Subcutaneous adipose tissue (tissue), 4 donors: ENCODE measurements around the gene ACCS. TPM values are rescaled to one million over a fixed set of nuclear protein-coding genes. Genes with fewer than 3 reads are reported as not detected.

ENCODE experiments used
- total RNA-seq, 4 donors: library from RNA; depleted of rRNA; stranded (reverse); fragments of >200 nt; gene quantifications; one replicate each; pipeline ENCODE4 v1.1.0, GENCODE V29; 2016
- TF ChIP-seq, protein P1 (sequence below): fragments of 450-650 bp; IDR thresholded peaks from one replicate; pipeline ENCODE4 v1.5.1; 2016; ENCODE audit warnings: low read depth, mild to moderate bottlenecking, control low read depth, antibody characterized with exemption, moderate library complexity

ACCS gene
- total RNA-seq, 4 donors from 2014 or later = 17.8 to 42.5 (median 33.0) TPM

DNA sequence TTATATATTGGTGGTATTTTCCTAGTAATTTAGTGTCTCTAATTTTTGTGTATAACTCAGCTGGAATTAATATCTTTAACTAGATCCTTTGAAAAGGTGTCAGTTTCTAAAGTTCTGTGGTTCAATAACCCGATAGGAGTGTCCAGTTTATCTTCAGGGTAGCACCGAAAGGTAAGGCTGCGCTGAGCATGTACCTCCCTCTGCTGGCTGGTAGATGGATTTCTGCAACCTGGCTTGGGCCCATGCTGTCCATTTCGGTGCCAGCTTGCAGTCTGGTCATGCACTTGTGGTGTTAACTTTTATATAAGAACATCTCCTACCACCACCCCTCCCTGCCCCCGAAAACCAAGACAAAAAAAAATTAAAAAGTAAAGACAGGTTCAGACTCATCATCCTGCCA, 54.1 kb downstream of the ACCS start:
- TF ChIP-seq, protein P1, sequence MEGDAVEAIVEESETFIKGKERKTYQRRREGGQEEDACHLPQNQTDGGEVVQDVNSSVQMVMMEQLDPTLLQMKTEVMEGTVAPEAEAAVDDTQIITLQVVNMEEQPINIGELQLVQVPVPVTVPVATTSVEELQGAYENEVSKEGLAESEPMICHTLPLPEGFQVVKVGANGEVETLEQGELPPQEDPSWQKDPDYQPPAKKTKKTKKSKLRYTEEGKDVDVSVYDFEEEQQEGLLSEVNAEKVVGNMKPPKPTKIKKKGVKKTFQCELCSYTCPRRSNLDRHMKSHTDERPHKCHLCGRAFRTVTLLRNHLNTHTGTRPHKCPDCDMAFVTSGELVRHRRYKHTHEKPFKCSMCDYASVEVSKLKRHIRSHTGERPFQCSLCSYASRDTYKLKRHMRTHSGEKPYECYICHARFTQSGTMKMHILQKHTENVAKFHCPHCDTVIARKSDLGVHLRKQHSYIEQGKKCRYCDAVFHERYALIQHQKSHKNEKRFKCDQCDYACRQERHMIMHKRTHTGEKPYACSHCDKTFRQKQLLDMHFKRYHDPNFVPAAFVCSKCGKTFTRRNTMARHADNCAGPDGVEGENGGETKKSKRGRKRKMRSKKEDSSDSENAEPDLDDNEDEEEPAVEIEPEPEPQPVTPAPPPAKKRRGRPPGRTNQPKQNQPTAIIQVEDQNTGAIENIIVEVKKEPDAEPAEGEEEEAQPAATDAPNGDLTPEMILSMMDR = no peak

DNA sequence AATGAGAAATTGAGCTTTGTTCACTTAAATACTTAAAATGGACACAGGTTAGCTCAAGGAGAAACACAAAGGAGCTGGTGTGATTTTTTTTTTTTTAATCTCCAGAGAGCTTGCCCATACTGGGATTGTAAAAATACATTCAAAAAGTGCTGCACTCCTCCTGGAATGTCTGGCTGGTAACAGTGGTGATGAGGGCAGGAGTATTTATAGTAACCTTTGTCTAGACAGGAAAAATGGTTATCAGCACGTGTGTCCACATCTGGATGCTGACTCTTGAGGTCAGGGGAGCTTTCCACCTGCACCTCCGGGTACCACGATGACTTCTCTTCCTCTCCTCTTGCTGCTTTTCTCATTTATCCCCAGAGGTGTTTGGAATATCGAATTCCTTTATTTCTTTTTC, 59.5 kb downstream of the ACCS start:
- TF ChIP-seq, protein P1 = no peak

DNA sequence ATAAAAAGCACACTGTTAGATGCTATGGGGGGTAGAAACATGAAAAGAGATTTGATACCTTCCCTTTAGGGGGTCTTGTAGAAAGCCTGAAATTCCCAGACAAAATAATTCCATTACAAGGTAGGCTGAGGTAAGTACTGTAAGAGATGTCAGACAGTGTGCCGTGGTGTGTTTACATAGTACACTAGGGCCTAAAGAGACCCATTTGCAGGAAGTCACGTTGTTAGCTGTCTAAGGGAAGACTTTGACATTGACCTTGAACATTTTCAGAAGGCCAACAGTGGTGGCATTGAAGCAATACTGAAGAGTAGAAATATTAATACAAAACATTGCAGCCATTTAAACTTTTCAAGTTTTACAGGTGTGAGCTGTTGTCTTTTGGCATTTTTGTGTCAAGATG, 60.2 kb downstream of the ACCS start:
- TF ChIP-seq, protein P1 = no peak

DNA sequence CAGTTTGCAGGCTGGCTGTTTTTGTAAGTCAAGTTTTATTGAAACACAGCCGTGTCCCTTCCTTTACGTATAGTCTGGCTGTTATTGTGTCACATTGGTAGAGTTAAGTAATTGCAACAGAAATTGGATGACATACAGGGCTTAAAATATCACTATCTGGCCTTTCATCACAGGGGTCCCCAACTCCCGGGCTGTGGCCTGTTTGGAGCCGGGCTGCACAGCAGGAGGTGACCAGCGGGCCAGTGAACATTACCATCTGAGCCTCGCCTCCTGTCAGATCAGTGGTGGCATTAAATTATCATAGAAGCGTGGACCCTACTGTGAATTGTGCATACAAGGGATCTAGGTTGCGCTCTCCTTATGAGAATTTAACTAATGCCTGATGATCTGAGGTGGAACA, 61.1 kb downstream of the ACCS start:
- TF ChIP-seq, protein P1 = no peak

DNA sequence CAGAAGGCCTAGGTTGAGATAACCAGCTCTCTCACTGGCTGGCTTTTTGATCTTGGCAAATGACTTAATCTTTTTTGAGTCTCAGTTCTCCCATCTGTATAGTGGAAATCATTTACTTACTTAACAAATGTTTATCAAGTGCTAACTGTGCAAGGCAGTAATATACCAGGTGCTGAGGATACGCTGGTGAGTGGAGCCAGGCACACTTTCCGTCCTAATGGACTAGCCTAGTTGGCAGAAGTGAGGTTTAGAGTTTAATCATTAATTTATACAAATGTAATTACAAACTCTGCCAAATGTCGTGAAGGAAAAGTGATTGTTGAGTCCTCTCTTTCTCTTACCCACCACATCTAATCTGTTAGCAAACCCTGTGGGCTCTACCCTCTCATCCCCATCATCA, 62.7 kb downstream of the ACCS start:
- TF ChIP-seq, protein P1 = no peak

DNA sequence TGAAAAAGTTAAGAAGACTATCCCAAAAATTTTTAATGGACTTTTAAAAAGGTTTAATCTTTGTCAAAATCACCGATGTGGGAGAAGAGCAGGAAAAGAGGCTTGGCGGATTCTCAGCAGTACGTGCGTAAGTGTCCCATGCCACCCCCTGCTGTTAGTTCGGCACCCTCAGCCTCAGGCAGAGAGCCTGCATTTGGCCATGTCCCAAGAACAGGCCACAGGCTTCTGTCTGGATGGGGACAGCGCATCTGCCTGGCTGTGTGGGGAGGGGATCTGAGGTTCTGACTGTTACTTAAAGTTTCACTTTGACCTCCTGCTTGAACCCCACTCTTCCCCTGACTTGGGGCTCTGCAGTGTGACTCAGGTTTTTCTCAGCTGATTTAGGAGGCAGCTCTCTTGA, 64.7 kb downstream of the ACCS start:
- TF ChIP-seq, protein P1 = no peak

DNA sequence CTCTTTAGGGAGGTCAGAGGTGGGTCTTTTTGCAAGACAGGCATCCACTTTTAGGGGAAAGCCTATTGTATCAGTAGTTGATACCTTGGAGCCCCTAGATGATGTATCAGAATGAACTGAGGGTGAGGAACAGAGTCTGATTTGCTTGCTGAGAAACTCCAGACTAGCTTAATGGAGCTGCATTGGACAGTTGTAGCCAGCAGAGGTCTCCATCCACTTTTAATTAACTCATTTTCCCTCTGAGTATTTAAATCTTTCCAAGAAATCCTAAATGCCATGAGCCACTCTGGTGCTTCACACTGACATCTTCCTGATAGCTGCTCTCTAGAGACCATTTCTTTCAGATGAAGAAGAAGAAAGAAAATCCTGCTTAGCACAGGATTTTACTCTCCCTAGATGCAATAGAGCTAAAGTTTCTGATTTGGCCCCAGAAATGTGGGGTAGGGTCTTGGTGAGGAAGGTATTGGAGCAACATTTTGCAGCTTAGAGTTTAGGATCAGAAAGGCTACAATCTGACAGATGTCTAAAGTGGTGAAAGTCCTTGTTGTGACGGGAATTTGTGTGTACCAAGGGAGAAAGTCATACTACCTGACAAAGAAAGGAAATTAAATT, 67.4 kb downstream of the ACCS start:
- TF ChIP-seq, protein P1 = no peak

Other genes with a start within 250 kb of the ACCS start
- gene ALKBH3, start 185.4 kb upstream of the ACCS start, total RNA-seq = 10 to 100 TPM; 25.4 to 39.6 (median 34.9) TPM
- 100 to 1,000 TPM in 1 of 4 donors, 10 to 100 TPM in 3; 41.7 to 124 (median 58.6) TPM for gene C11orf96, start 123.6 kb upstream of the ACCS start, total RNA-seq
- gene ACCSL, start 18.3 kb upstream of the ACCS start, total RNA-seq = not detected
- gene EXT2, start 29.4 kb downstream of the ACCS start, total RNA-seq = 10 to 100 TPM; 48.6 to 63.9 (median 54.8) TPM
- gene ALX4, start 243.9 kb downstream of the ACCS start, total RNA-seq = under 1 TPM in 2 of 4 donors, not detected in 2; under 0.01 to 0.17 TPM